Measurements from ENCODE around the gene SOX13.

The SOX13 gene

DNA sequence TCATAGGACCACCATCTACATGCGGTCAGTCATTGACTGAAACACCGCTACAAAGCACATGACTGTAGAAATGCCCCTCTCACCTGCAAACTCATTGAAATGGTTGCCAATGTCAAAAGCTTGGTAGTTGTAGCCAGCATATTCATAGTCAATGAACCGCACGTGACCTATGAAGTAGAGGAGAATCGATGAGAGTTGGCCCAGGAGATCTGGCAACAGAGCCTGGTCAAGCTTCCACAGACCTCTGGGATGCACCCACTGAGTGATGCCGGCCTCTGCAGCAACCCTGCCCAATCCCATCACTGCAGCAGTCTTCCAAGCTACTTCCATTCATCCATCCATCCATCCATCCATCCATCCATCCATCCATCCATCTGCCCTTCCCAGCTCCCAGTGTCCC lies 67.0 kb downstream of the SOX13 start:
- no peak for DNase-seq (ENCODE audit: low read depth)

DNA sequence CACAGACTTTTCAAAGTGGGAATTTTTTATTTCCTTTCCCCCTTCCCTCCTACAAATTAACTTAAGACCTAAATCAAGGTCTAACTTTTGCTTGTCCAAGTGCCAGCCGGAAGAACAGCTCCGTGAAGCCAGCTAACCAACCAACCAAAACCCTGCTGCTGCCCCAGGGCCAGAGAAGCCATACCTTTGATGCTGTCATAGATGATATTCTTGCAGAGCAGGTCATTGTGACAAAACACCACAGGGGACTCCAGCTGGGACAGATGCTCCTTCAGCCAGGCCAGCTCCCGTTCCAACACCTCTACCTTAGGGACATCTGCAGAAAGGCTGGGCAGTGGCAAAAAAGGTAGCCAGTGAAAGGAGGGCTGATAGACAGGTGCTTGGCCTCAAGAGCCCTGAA lies 68.2 kb downstream of the SOX13 start:
- TF ChIP-seq, protein P1, sequence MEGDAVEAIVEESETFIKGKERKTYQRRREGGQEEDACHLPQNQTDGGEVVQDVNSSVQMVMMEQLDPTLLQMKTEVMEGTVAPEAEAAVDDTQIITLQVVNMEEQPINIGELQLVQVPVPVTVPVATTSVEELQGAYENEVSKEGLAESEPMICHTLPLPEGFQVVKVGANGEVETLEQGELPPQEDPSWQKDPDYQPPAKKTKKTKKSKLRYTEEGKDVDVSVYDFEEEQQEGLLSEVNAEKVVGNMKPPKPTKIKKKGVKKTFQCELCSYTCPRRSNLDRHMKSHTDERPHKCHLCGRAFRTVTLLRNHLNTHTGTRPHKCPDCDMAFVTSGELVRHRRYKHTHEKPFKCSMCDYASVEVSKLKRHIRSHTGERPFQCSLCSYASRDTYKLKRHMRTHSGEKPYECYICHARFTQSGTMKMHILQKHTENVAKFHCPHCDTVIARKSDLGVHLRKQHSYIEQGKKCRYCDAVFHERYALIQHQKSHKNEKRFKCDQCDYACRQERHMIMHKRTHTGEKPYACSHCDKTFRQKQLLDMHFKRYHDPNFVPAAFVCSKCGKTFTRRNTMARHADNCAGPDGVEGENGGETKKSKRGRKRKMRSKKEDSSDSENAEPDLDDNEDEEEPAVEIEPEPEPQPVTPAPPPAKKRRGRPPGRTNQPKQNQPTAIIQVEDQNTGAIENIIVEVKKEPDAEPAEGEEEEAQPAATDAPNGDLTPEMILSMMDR (IDR thresholded peaks at IDR 0.05; ENCODE audit: low read depth, low read length, missing control alignments): no peak
- no peak for DNase-seq (ENCODE audit: low read depth)
- no peak overlapping the region for H3K4me3 ChIP-seq (ENCODE audit: low read depth, low read length)

More for the DNA sequence above, 67.0 kb downstream of the SOX13 start:
- TF ChIP-seq, protein P1 (IDR thresholded peaks at IDR 0.05; ENCODE audit: low read depth, low read length, missing control alignments): no peak
- no peak overlapping the region for H3K4me3 ChIP-seq (ENCODE audit: low read depth, low read length)

DNA sequence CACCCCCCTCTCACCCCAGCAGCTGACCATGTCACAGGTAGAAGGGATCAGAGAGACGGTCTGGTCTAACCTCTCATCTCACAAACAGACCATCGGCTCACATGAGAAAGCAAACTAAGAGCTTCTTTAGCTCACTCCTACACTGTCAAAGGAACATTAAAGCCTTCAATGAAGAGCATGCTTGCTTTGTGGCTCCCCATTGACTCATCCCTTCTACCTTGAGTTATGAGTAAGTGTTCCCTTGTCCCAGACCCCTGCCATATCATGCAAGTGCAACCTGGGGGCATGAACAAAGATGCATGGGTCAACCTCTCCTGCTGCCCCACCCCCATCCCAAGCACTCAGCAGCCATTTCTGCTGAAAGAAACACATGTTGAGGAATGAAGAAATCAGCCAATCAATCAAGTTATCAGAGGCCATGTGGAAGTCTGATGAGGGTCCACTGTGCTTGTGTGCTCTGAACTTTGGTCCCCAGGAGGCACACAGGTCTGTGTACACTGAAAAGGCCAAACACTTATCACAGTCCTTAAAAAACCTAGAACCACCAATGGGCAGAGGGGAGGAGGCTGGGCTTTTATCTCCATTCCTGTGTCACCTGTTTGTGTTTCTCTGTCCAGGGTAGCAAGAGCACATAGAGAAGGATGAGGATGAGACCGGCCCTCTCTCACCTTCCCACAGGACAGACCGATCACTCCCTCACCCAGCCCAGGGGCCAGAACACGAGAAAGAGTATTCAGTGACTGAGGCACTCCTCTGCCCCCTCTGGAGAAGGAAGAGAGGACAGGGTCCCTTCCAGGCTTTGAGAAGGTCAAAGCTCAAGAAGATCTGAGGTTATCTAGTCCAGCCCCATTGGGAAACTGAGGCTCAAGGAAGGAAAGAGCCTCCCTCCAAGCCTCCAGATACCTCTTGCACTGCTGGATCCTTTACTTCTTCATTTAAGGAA lies 69.4 kb downstream of the SOX13 start:
- H3K4me3 ChIP-seq (ENCODE audit: low read depth, low read length): no peak overlapping the region
- TF ChIP-seq, protein P1 (IDR thresholded peaks at IDR 0.05; ENCODE audit: low read depth, low read length, missing control alignments): no peak
- DNase-seq (ENCODE audit: low read depth): no peak

DNA sequence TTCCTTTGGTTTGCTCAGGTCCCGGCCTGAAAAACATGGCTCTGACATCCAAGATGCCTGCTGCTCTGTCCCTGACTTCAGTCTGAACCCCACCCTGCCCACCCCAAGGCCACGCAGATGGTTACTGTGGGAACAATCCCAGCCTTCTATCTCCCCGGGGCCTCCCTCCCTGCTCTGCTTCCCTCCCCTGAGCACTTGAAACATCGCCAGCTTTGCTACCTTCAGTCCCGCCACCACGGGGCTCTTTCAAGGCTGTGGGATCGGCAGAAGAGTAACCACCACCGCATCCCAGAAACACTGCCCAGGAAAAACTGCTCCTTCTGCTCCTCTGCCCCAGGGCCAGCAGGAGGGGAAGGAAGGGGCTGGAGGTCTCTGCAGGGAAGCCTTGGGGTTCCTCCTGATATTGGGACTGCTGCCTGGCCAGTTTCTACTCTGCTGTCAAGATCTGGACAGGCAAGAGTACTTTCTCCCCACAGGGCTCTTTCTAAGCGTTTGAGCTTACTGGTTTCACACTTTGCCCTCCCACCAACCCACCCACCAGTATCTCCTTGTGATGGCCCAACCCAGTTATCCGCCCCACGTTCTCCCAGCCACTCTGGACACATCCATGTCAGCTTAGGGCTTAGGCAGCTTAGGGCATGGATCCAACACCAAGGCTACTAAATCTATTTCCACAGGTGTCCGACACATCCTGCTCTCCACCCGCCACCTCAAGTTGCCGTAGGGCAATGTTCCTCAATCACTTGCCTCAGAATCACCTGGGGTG lies 70.5 kb downstream of the SOX13 start:
- TF ChIP-seq, protein P1 (IDR thresholded peaks at IDR 0.05; ENCODE audit: low read depth, low read length, missing control alignments): no peak
- no peak for DNase-seq (ENCODE audit: low read depth)
- no peak overlapping the region for H3K4me3 ChIP-seq (ENCODE audit: low read depth, low read length)

DNA sequence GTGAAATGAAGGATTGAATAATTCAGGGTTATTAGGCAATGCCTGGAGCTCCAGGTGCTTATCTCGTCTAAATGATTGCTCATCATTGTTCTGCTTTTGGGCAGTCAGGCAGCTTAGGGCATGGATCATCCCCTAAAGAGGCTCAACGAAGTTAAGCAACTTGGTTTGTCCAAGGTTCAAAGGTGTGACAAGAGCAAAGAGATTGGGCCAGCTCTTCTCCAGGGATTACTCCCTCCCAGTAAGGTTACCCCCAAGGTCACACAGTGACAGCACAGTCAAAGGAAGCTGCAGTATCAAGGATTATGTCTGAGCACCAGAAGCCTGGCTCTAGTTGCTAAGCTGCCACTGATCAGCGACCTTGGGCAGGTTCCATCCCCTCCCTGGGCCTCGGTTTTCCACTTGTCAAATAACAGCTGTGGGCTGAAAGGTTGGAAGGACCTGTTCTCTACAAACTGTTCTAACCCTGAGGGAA lies 72.2 kb downstream of the SOX13 start:
- H3K4me3 ChIP-seq (ENCODE audit: low read depth, low read length): no peak overlapping the region
- TF ChIP-seq, protein P1 (IDR thresholded peaks at IDR 0.05; ENCODE audit: low read depth, low read length, missing control alignments): no peak
- DNase-seq (ENCODE audit: low read depth): no peak

DNA sequence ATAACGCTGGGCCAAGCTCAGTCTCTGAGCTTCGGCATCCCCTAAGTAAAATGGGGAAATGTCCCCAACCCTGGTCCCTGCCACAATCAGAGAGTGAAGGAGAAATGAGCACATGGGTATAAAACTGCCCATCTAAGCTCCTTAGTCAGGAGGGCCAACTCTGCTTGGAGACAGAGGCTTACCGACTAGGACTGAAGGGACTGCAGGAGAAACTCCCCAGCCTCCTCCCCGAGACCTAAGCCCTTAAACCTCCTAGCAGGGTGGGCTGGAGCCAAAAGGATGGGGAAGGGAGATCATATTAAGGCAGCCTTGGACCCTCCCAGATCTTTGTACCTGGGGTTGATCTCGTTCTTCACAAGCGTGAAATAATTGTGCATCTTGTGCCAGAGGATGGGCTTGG lies 73.4 kb downstream of the SOX13 start:
- DNase-seq (ENCODE audit: low read depth): no peak
- TF ChIP-seq, protein P1 (IDR thresholded peaks at IDR 0.05; ENCODE audit: low read depth, low read length, missing control alignments): no peak
- no peak overlapping the region for H3K4me3 ChIP-seq (ENCODE audit: low read depth, low read length)
